ENCODE results near the gene IER5L.

- TF ChIP-seq CTCF (IDR thresholded peaks at IDR 0.05), result no peak
- no peak for TF ChIP-seq POLR2A (IDR thresholded peaks at IDR 0.05)
Observed at GRCh38 chr9:129206905-129207304, 28.8 kb upstream of the IER5L start.
